Calu3 (cell line): ENCODE measurements around the gene COL6A3. TPM values are rescaled to one million over a fixed set of nuclear protein-coding genes. Genes with fewer than 3 reads are reported as not detected.
A peak's percentile ranks its signal among the peaks of the same experiment; 100 is the strongest.

ENCODE experiments used
- BruUV-seq: library from RNA; stranded (reverse); fragments of 400-500 nt; replicated peaks from 2 replicates; lab custom pipeline; 2021; lab: Mats Ljungman, UMichigan
- CTCF ChIA-PET: fragments of 300-600 bp; sonication (Branson Sonifier 250); formaldehyde crosslinking; loops from one replicate; lab custom pipeline; 2022; ENCODE audit warnings: antibody characterized with exemption; lab: Charles Lee
- DNase-seq: peaks from one replicate; pipeline ENCODE4 v3.0.0; 2022
- H3K27ac Mint-ChIP-seq: one replicate; pipeline ENCODE4 v1.8.0; 2022; ENCODE audit warnings: mixed read lengths; ENCODE audit not compliant: unreplicated experiment
- H3K27me3 Mint-ChIP-seq: one replicate; pipeline ENCODE4 v1.8.0; 2022; ENCODE audit warnings: mixed read lengths; ENCODE audit not compliant: unreplicated experiment
- H3K36me3 Mint-ChIP-seq: one replicate; pipeline ENCODE4 v1.8.0; 2022; ENCODE audit warnings: mild to moderate bottlenecking, moderate library complexity, mixed read lengths; ENCODE audit not compliant: insufficient read depth, unreplicated experiment
- H3K4me1 Mint-ChIP-seq: one replicate; pipeline ENCODE4 v1.8.0; 2022; ENCODE audit warnings: mild to moderate bottlenecking, low read depth, mixed read lengths; ENCODE audit not compliant: unreplicated experiment
- H3K4me3 Mint-ChIP-seq: one replicate; pipeline ENCODE4 v1.8.0; 2022; ENCODE audit warnings: mild to moderate bottlenecking, low read depth, moderate library complexity, mixed read lengths; ENCODE audit not compliant: unreplicated experiment
- H3K9me3 Mint-ChIP-seq: one replicate; pipeline ENCODE4 v1.8.0; 2022; ENCODE audit warnings: low read depth, mixed read lengths; ENCODE audit not compliant: unreplicated experiment
- intact Hi-C: fragments of 100-400 bp; cut with micrococcal nuclease; formaldehyde crosslinking; loops from one replicate; pipeline ENCODE4 v1.10.0; 2022; ENCODE audit not compliant: unreplicated experiment
- total RNA-seq: library from RNA; stranded (reverse); gene quantifications from 2 replicates; pipeline ENCODE4 v1.2.3, GENCODE V29; 2022
- TF ChIP-seq, protein P1 (sequence below): fragments of 200-600 bp; IDR thresholded peaks from one replicate; pipeline ENCODE4 v1.8.0; 2022; ENCODE audit warnings: antibody characterized with exemption; ENCODE audit not compliant: unreplicated experiment

Gene COL6A3
- total RNA-seq, 1 experiment from 2014 or later: 0.07 TPM

DNA sequence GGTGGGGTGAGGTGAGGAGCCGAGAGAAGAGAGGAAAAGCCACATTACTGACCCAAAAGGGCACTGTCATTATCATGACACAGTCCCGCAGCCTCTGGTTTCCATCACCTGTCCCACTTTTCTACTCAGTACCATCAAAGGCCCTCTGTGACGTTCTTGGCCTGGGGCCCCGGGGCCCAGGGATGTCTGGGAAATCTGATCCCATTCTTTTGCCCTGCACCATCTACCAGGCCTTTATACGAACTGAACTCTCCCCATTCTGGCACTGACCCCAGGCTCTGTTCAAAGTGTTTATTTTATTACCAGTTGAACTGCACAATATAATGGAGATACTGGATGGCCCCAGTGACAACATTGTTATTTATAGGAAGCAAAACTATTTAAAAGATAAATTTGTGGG lies 89.1 kb downstream of the COL6A3 start:
- TF ChIP-seq, protein P1, sequence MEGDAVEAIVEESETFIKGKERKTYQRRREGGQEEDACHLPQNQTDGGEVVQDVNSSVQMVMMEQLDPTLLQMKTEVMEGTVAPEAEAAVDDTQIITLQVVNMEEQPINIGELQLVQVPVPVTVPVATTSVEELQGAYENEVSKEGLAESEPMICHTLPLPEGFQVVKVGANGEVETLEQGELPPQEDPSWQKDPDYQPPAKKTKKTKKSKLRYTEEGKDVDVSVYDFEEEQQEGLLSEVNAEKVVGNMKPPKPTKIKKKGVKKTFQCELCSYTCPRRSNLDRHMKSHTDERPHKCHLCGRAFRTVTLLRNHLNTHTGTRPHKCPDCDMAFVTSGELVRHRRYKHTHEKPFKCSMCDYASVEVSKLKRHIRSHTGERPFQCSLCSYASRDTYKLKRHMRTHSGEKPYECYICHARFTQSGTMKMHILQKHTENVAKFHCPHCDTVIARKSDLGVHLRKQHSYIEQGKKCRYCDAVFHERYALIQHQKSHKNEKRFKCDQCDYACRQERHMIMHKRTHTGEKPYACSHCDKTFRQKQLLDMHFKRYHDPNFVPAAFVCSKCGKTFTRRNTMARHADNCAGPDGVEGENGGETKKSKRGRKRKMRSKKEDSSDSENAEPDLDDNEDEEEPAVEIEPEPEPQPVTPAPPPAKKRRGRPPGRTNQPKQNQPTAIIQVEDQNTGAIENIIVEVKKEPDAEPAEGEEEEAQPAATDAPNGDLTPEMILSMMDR: no peak
- DNase-seq: no peak
- Mint-ChIP-seq H3K27ac (no peak overlapping the region), H3K9me3 (no peaks in the 10 kb centered on the region), H3K27me3 (peaks cover 57% of the 10 kb centered on the region), H3K4me3 (no peak overlapping the region), H3K4me1 (peaks cover 9% of the 10 kb centered on the region), H3K36me3 (no peaks in the 10 kb centered on the region)
- intact Hi-C loops: loop anchor here (5.0 kb wide), 1 partner anchor 173 kb away; no protein-coding TSS in a partner anchor
- no TSS peak for BruUV-seq
- CTCF ChIA-PET: no interaction called here

DNA sequence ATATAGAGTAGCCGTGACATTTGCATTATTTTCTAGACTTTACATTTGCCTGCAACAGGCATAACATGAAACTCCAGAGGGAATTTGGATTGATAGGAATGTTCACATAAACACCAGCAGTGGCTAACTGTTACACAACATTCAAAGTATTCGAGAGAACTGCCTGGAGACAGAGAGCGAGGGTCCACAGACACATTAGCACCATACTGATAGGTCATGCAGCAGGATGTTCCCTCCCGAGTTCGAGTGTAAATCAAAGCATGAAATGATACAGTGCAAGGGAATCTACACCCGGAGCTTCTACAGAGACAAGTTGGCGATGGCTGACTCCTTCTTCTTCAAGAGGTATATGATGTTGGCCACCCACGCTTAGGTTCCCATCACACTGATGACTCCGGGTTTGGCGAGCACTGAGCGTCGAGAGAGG lies 89.5 kb downstream of the COL6A3 start:
- Mint-ChIP-seq H3K27me3 (peaks cover 62% of the 10 kb centered on the region), H3K36me3 (no peaks in the 10 kb centered on the region), H3K4me3 (no peak overlapping the region), H3K4me1 (peaks cover 9% of the 10 kb centered on the region), H3K27ac (no peak overlapping the region), H3K9me3 (no peaks in the 10 kb centered on the region)
- DNase-seq: no peak
- intact Hi-C loops: loop anchor here (5.0 kb wide), 1 partner anchor 172 kb away; no protein-coding TSS in a partner anchor
- BruUV-seq: no TSS peak
- TF ChIP-seq, protein P1: no peak
- CTCF ChIA-PET: no interaction called here

DNA sequence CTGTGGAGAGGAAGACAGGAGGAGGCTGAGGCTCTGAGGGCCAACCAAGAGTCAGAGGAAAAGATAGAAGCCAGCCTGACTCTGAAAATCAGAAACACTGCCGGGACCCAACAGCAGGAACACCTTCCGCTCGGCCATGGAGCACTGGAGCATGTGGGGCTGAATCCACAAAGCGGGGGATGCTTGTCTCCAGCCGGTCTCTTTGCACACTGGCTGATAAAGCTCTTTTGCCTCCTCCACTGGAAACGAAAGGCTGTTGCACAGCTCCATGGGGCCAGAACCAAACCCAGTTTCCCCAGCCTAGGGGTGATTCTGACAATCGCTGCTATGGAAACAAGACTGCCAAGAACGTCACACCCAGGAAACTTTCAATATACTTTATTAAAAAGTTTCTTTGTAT lies 90.3 kb downstream of the COL6A3 start:
- peaks cover 9% of the 10 kb centered on the region for H3K4me1 Mint-ChIP-seq
- no peaks in the 10 kb centered on the region for H3K36me3 Mint-ChIP-seq
- no peak for DNase-seq
- no peaks in the 10 kb centered on the region for H3K9me3 Mint-ChIP-seq
- intact Hi-C loops: loop anchor here (5.0 kb wide), 1 partner anchor 171 kb away; no protein-coding TSS in a partner anchor
- no peak overlapping the region for H3K4me3 Mint-ChIP-seq
- CTCF ChIA-PET: no interaction called here
- peaks cover 63% of the 10 kb centered on the region for H3K27me3 Mint-ChIP-seq
- TF ChIP-seq, protein P1: no peak
- no TSS peak for BruUV-seq
- no peak overlapping the region for H3K27ac Mint-ChIP-seq

DNA sequence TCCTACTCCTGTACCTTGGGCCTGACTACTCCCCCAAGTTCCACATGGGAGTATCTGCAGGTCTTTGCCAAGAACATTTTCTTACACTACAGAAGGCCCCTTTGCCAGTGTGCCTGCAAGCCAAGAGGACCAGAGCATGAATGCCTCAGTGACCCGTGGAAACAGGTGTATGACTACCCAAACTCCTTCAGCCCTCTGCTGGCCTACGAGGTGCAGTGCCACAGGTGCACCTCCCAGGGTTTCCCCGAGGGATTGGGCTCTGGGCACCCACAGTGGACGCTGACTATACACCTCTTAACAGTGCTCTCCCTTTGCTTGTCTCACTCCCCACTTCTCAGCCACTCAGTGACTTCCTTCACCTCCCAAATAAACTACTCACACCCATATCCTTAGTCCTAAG lies 91.4 kb downstream of the COL6A3 start:
- no TSS peak for BruUV-seq
- CTCF ChIA-PET: interaction anchor here (1.2 kb wide), 1 partner anchor 249 kb away, joined by 4 read pairs; no protein-coding TSS in a partner anchor
- Mint-ChIP-seq H3K27me3 (peaks cover 59% of the 10 kb centered on the region), H3K36me3 (no peaks in the 10 kb centered on the region), H3K27ac (no peak overlapping the region), H3K4me1 (peaks cover 9% of the 10 kb centered on the region), H3K9me3 (no peaks in the 10 kb centered on the region), H3K4me3 (no peak overlapping the region)
- TF ChIP-seq, protein P1: peak; percentile 82
- intact Hi-C loops: loop anchor here (1.0 to 5.0 kb wide), 2 partner anchors 151 to 170 kb away; no protein-coding TSS in a partner anchor
- peak; percentile 71 for DNase-seq
